Panc1 (cell line): ENCODE measurements around the gene NAGK. TPM values are rescaled to one million over a fixed set of nuclear protein-coding genes. Genes with fewer than 3 reads are reported as not detected.

ENCODE experiments used
- ATAC-seq: fragments of 200-7000 bp; cut with Tn5 transposase; 2 replicates; pipeline ENCODE4 v1.9.1; 2020; ENCODE audit warnings: mild to moderate bottlenecking, moderate library complexity
- BruUV-seq: library from RNA; stranded (reverse); fragments of 400-500 nt; replicated peaks from 2 replicates; lab custom pipeline; 2021; lab: Mats Ljungman, UMichigan
- CTCF ChIA-PET: fragments of 300-600 bp; sonication (Branson Sonifier 250); formaldehyde crosslinking; loops from one replicate; lab custom pipeline; 2022; ENCODE audit warnings: antibody characterized with exemption; lab: Charles Lee
- POLR2A ChIA-PET: fragments of 300-600 bp; sonication (Branson Sonifier 250); formaldehyde crosslinking; loops from one replicate; lab custom pipeline; 2022; ENCODE audit warnings: antibody characterized with exemption; lab: Charles Lee
- DNase-seq: peaks from one replicate; pipeline ENCODE4 v3.0.0-alpha.2; 2010; ENCODE audit warnings: low read depth, low spot score
- H3K27ac ChIP-seq: 2 replicates; pipeline ENCODE4 v1.5.1; 2011; ENCODE audit warnings: mild to moderate bottlenecking, low read length, inconsistent platforms
- H3K27me3 ChIP-seq: fragments of 200-500 bp; sonication (Bioruptor generic); 2 replicates; pipeline ENCODE4 v1.6.0; 2014; ENCODE audit warnings: low read length, inconsistent platforms; ENCODE audit not compliant: control insufficient read depth, insufficient read depth
- H3K36me3 ChIP-seq: fragments of 200-500 bp; sonication (Bioruptor generic); 2 replicates; pipeline ENCODE4 v1.5.1; 2014; ENCODE audit warnings: inconsistent platforms, mild to moderate bottlenecking, low read length, moderate library complexity; ENCODE audit not compliant: control insufficient read depth, insufficient read depth
- H3K4me1 ChIP-seq: 2 replicates; pipeline ENCODE4 v1.5.1; 2011; ENCODE audit warnings: inconsistent platforms, mild to moderate bottlenecking, low read length, moderate library complexity; ENCODE audit not compliant: control insufficient read depth, insufficient read depth
- H3K4me3 ChIP-seq, 2 experiments: 2 replicates each; pipeline ENCODE4 v1.5.1; 2011 to 2012; ENCODE audit warnings: low read depth in 2 of 2, low read length in 2 of 2, mild to moderate bottlenecking in 2 of 2, inconsistent platforms in 1 of 2, moderate library complexity in 1 of 2
- H3K9me3 ChIP-seq: fragments of 200-500 bp; sonication (Bioruptor generic); 2 replicates; pipeline ENCODE4 v1.5.1; 2014; ENCODE audit warnings: low read depth, mild to moderate bottlenecking, inconsistent platforms, low read length, moderate library complexity; ENCODE audit not compliant: control insufficient read depth, insufficient read depth
- POLR2AphosphoS5 ChIP-seq: IDR thresholded peaks from 2 replicates; pipeline ENCODE4 v1.6.1; 2012; ENCODE audit warnings: mild to moderate bottlenecking, low read depth, low read length, moderate library complexity
- SIN3A ChIP-seq: IDR thresholded peaks from 2 replicates; pipeline ENCODE4 v1.6.1; 2012; ENCODE audit warnings: low read depth, mild to moderate bottlenecking, low read length, moderate library complexity, borderline replicate concordance; ENCODE audit not compliant: insufficient read depth
- TCF7L2 ChIP-seq: IDR thresholded peaks from 2 replicates; pipeline ENCODE4 v1.6.1; 2011; ENCODE audit warnings: mild to moderate bottlenecking, low read depth, low read length, inconsistent platforms
- in situ Hi-C: cut with HindIII; loops from 2 replicates; pipeline ENCODE4 v1.10.0; 2016; ENCODE audit warnings: low sequenced_read_pairs, low pct_unique_long_range_greater_than_20kb
- intact Hi-C: fragments of 100-400 bp; cut with micrococcal nuclease; formaldehyde crosslinking; loops from one replicate; pipeline ENCODE4 v1.10.0; 2022; ENCODE audit not compliant: unreplicated experiment
- total RNA-seq: library from RNA; stranded (reverse); gene quantifications from one replicate; pipeline ENCODE4 v1.2.1, GENCODE V29; 2021; ENCODE audit not compliant: unreplicated experiment
- TF ChIP-seq, protein P1 (sequence below): fragments of 450-650 bp; IDR thresholded peaks from 2 replicates; pipeline ENCODE4 v1.5.1; 2017; ENCODE audit warnings: mild to moderate bottlenecking
- TF ChIP-seq, protein P2 (sequence below), 2 experiments: IDR thresholded peaks; 2 replicates each; pipeline ENCODE4 v1.6.1; 2011 to 2012; ENCODE audit warnings: low read depth in 2 of 2, control low read depth in 1 of 2, low read length in 1 of 2, mild to moderate bottlenecking in 1 of 2, moderate library complexity in 1 of 2; ENCODE audit not compliant: insufficient read depth in 1 of 2

NAGK gene
- total RNA-seq, 1 experiment from 2014 or later: 80.2 TPM

DNA sequence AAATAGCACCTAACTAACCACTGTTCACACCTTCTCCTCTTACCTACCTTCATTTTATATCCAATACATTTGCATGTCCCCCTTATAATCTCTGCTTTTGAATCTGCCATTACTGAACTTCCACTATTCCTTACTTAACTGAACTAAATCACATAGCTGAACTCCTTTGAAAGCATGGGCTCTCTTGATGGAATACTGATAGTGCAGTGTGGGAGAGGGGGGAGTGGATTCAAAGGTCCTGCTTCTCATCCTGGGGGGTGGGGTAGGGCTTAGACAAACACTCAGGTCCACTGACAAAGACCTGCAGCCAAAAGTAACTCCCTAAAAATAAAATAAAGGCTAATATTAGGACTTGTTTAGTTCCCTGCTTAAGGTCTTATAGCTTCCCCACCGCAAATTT, 53.0 kb downstream of the NAGK start:
- ChIA-PET POLR2A (no interaction called here), CTCF (interaction anchor here (0.6 kb wide), 2 partner anchors 18 to 671 kb away, joined by 3 to 4 read pairs; no protein-coding TSS in a partner anchor)
- H3K4me1 ChIP-seq: no peaks in the 10 kb centered on the region
- H3K4me3 ChIP-seq: no peak overlapping the region
- no peaks in the 10 kb centered on the region for H3K36me3 ChIP-seq
- no peaks in the 10 kb centered on the region for H3K9me3 ChIP-seq
- intact Hi-C loops: no loop called here
- no peaks in the 10 kb centered on the region for H3K27me3 ChIP-seq
- DNase-seq (no peak), ATAC-seq (no peak)
- H3K27ac ChIP-seq: no peak overlapping the region
- TF ChIP-seq TCF7L2 (no peak), POLR2AphosphoS5 (no peak), SIN3A (no peak)
- TF ChIP-seq, protein P1, sequence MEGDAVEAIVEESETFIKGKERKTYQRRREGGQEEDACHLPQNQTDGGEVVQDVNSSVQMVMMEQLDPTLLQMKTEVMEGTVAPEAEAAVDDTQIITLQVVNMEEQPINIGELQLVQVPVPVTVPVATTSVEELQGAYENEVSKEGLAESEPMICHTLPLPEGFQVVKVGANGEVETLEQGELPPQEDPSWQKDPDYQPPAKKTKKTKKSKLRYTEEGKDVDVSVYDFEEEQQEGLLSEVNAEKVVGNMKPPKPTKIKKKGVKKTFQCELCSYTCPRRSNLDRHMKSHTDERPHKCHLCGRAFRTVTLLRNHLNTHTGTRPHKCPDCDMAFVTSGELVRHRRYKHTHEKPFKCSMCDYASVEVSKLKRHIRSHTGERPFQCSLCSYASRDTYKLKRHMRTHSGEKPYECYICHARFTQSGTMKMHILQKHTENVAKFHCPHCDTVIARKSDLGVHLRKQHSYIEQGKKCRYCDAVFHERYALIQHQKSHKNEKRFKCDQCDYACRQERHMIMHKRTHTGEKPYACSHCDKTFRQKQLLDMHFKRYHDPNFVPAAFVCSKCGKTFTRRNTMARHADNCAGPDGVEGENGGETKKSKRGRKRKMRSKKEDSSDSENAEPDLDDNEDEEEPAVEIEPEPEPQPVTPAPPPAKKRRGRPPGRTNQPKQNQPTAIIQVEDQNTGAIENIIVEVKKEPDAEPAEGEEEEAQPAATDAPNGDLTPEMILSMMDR: no peak
- TF ChIP-seq, protein P2, sequence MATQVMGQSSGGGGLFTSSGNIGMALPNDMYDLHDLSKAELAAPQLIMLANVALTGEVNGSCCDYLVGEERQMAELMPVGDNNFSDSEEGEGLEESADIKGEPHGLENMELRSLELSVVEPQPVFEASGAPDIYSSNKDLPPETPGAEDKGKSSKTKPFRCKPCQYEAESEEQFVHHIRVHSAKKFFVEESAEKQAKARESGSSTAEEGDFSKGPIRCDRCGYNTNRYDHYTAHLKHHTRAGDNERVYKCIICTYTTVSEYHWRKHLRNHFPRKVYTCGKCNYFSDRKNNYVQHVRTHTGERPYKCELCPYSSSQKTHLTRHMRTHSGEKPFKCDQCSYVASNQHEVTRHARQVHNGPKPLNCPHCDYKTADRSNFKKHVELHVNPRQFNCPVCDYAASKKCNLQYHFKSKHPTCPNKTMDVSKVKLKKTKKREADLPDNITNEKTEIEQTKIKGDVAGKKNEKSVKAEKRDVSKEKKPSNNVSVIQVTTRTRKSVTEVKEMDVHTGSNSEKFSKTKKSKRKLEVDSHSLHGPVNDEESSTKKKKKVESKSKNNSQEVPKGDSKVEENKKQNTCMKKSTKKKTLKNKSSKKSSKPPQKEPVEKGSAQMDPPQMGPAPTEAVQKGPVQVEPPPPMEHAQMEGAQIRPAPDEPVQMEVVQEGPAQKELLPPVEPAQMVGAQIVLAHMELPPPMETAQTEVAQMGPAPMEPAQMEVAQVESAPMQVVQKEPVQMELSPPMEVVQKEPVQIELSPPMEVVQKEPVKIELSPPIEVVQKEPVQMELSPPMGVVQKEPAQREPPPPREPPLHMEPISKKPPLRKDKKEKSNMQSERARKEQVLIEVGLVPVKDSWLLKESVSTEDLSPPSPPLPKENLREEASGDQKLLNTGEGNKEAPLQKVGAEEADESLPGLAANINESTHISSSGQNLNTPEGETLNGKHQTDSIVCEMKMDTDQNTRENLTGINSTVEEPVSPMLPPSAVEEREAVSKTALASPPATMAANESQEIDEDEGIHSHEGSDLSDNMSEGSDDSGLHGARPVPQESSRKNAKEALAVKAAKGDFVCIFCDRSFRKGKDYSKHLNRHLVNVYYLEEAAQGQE (IDR thresholded peaks at IDR 0.05; ENCODE audit: insufficient read depth in 1 of 2, low read depth in 2 of 2, low read length in 1 of 2): no peak
- BruUV-seq: no TSS peak
- in situ Hi-C loops: no loop called here

DNA sequence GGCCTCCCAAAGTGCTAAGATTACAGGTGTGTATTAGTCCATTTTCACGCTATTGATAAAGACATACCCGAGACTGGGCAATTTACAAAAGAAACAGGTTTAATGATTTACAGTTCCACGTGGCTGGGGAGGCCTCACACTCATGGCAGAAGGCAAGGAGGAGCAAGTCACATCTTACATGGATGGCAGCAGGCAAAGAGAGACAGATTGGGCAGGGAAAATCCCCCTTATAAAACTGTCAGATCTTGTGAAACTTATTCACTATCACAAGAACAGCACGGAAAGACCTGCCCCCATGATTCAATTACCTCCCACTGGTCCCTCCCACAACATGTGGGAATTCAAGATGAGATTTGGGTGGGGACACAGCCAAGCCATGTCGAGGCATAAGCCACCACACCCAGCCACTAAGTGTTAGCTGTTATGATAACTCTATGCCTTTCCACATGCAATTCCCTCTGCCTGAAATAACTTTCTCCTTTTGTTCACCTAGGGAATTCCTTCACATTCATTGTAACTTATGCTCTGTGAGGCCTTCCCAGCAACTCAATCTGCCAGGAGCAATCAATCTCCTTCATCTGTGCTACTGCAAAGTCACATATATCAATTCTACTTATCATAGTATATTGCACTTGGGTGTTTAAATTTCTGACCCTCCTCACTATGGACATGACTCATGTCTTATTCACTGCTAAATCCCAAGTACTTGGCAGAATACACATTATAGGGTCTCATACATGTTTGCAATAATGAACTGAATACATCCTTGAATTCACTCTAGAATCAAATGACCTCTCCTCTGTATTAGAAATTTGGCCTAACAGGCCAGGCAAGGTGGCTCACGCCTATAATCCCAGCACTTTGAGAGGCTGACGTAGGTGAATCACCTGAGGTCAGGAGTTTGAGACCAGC, 54.2 kb downstream of the NAGK start:
- Histone ChIP-seq H3K27ac (no peak overlapping the region), H3K36me3 (no peaks in the 10 kb centered on the region), H3K27me3 (no peaks in the 10 kb centered on the region), H3K4me3 (no peak overlapping the region), H3K9me3 (no peaks in the 10 kb centered on the region), H3K4me1 (no peaks in the 10 kb centered on the region)
- in situ Hi-C loops: no loop called here
- BruUV-seq: no TSS peak
- no peak for TF ChIP-seq POLR2AphosphoS5
- TF ChIP-seq, protein P1: no peak
- no peak for TF ChIP-seq SIN3A
- TF ChIP-seq, protein P2 (IDR thresholded peaks at IDR 0.05; ENCODE audit: insufficient read depth in 1 of 2, low read depth in 2 of 2, low read length in 1 of 2): no peak
- TF ChIP-seq TCF7L2: no peak
- ChIA-PET CTCF (interaction anchor here (0.6 kb wide), 1 partner anchor 670 kb away, joined by 3 read pairs; no protein-coding TSS in a partner anchor), POLR2A (no interaction called here)
- ATAC-seq: no peak
- no peak for DNase-seq
- intact Hi-C loops: no loop called here
